Naive B cell (primary cell): Measurements from ENCODE around the gene PBX4. TPM values are rescaled to one million over a fixed set of nuclear protein-coding genes. Genes with fewer than 3 reads are reported as not detected.

ENCODE experiments used
- ATAC-seq, 2 donors: fragments of 150-1000 bp; cut with Tn5 transposase; 2 replicates each; pipeline ENCODE4 v1.10.0; 2021; ENCODE audit warnings: low read depth in 2 of 2, mild to moderate bottlenecking in 2 of 2, moderate library complexity in 2 of 2
- DNase-seq: peaks from one replicate; pipeline ENCODE4 v3.0.0; 2022
- H3K27ac Mint-ChIP-seq, 6 donors: one replicate each; pipeline ENCODE4 v1.8.0; 2020 to 2022; ENCODE audit warnings: mild to moderate bottlenecking in 6 of 6, mixed read lengths in 6 of 6, moderate library complexity in 5 of 6, inconsistent platforms in 2 of 6
- H3K27me3 Mint-ChIP-seq, 3 donors: one replicate each; pipeline ENCODE4 v1.8.0; 2021 to 2022; ENCODE audit warnings: mixed read lengths in 3 of 3, mild to moderate bottlenecking in 1 of 3
- H3K36me3 Mint-ChIP-seq, 2 donors: one replicate each; pipeline ENCODE4 v1.8.0; 2020 to 2022; ENCODE audit warnings: mixed read lengths in 2 of 2, inconsistent platforms in 1 of 2, mild to moderate bottlenecking in 1 of 2
- H3K4me1 Mint-ChIP-seq, 3 donors: one replicate each; pipeline ENCODE4 v1.8.0; 2020 to 2022; ENCODE audit warnings: mixed read lengths in 3 of 3, inconsistent platforms in 1 of 3, mild to moderate bottlenecking in 1 of 3, moderate library complexity in 1 of 3
- H3K4me3 Mint-ChIP-seq, 8 donors: one replicate each; pipeline ENCODE4 v1.8.0; 2020 to 2022; ENCODE audit warnings: mild to moderate bottlenecking in 8 of 8, mixed read lengths in 8 of 8, moderate library complexity in 8 of 8, inconsistent platforms in 2 of 8
- H3K9me3 Mint-ChIP-seq, 7 donors: one replicate each; pipeline ENCODE4 v1.8.0; 2020 to 2022; ENCODE audit warnings: mixed read lengths in 7 of 7, mild to moderate bottlenecking in 5 of 7, inconsistent platforms in 2 of 7, moderate library complexity in 1 of 7
- polyA plus RNA-seq, 6 donors: library from polyadenylated mRNA; unstranded; fragments of 300-500 nt; fragmentation: Illumina TruSeq; gene quantifications; one replicate each; pipeline ENCODE4 v1.2.3, GENCODE V29; 2021; ENCODE audit warnings: low read depth in 6 of 6

PBX4 gene
- polyA plus RNA-seq, 6 donors from 2014 or later, result 0.26 to 0.31 TPM; not detected in 4

DNA sequence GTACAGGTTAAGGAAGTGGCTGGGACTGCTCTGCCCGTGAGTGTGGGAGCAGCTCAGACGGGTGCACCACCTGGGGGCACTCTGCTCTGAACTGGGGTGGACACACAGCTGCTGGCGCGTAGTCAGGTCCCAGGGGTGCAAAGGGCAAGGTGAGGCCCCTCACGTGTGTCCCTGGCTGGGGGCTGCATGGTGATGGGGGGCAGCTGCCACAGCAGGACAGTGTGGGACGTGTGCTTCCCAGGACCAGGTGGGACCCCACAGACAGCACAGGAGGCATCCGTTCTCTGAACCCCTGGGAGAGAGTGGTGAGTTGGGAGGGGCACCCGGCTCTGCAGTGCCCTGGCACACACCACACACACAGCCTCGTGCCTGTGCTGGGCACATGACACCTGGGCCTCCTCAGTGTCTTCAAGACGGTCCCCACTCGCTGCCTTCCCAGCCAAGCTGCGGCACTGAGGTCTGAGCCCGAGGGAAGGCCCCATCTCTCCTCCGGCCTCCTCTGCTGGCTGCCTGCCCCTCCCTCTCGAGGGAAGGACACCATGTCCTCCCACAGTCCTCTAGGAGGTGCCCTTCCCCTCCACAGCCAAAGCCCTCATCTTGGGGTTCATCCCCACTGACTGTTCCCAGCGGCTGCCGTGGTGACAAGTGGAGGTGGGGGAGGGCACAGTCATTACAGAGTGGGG lies 55.7 kb downstream of the PBX4 start:
- H3K36me3 Mint-ChIP-seq, result no peaks in the 10 kb centered on the region
- no peak overlapping the region for H3K27ac Mint-ChIP-seq
- DNase-seq (no peak), ATAC-seq (no peak)
- peaks cover 0 to 2% (median 0%) of the 10 kb centered on the region in 7 donors for H3K9me3 Mint-ChIP-seq
- H3K4me1 Mint-ChIP-seq, result peaks cover 0 to 6% (median 0%) of the 10 kb centered on the region in 3 donors
- H3K4me3 Mint-ChIP-seq, result no peak overlapping the region
- no peaks in the 10 kb centered on the region for H3K27me3 Mint-ChIP-seq

DNA sequence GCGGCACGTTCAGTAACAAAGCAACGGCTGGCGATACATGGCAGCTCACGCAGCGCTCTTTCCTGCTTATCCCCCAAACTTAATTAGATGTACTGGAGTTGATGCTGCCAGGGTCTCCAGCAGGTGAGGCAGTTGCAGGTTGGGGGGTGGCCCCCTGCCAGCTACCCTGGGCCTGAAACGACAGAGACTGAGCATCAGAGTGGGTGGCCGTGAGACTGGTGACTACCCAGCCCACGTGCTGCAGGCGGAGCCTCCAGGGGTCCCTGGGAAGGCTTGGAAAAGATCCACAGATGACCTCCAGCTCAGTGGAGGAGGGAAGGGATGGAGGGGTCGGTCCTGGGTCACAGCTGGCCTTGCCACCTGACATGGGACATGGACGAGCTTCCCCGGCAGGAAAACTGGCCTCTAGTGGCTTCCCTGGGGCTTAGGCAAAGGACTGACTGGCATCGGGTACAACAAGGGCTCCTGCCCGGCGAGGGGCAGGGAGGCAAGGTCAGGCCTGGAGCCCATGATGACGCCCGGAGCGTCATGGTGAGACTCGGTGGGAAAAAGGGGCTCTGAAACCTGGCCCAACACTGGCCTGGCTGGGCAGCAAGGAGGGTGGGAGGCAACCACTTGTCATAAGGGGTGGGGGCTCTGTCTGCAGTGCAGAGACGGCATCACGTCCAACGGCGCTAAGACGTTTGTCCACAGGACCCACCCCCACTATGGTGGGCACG lies 56.4 kb downstream of the PBX4 start:
- Mint-ChIP-seq H3K27ac (no peak overlapping the region), H3K4me1 (peaks cover 0 to 6% (median 0%) of the 10 kb centered on the region in 3 donors), H3K36me3 (no peaks in the 10 kb centered on the region), H3K27me3 (no peaks in the 10 kb centered on the region), H3K9me3 (no peaks in the 10 kb centered on the region), H3K4me3 (no peak overlapping the region)
- ATAC-seq (no peak), DNase-seq (no peak)

DNA sequence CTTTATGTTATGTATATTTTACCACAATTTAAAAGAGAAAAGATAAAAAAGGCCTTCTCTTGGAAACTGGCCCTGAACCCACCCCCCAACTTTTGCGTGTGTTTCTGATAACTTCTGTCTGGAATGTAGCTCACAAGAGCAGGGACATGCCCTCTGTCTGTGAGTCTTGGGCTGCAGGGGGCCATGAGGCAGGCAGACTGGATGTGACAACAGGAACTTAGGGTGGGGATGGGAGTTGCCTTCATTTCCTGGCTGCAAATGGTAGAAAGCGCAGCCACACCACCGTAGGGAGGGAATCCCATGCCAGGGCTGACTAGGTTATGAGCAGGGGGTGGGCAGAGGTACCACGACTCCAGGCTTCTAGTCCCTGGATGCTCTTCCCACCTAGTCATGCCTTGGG lies 58.6 kb downstream of the PBX4 start:
- ATAC-seq (no peak), DNase-seq (no peak)
- H3K27ac Mint-ChIP-seq, result no peak overlapping the region
- no peaks in the 10 kb centered on the region for H3K27me3 Mint-ChIP-seq
- no peaks in the 10 kb centered on the region for H3K9me3 Mint-ChIP-seq
- H3K36me3 Mint-ChIP-seq, result no peaks in the 10 kb centered on the region
- no peak overlapping the region for H3K4me3 Mint-ChIP-seq
- peaks cover 0 to 6% (median 0%) of the 10 kb centered on the region in 3 donors for H3K4me1 Mint-ChIP-seq

DNA sequence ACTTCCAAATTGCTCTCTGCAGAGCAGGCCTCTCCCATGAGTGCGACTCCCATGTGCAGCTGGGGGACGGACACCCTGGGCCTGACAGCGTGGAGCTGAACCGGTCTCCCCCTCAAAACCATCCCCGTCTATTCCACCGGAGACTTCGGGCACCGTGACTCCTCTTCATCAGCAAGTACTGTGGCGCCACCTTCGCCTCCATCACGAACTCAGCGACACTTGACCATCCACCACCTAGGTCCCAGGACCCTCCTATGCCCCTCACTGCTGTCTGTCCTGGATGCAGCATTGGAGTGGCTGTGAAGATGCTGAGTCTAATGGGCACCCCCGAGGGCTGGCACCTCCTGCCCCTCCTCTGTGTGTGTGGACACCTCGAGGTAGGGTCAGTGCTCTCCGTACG lies 59.9 kb downstream of the PBX4 start:
- no peak for ATAC-seq
- Mint-ChIP-seq H3K4me1 (peaks cover 0 to 6% (median 2%) of the 10 kb centered on the region in 3 donors), H3K9me3 (no peaks in the 10 kb centered on the region), H3K36me3 (no peaks in the 10 kb centered on the region), H3K27me3 (peaks cover 0 to 6% (median 0%) of the 10 kb centered on the region in 3 donors), H3K4me3 (no peak overlapping the region), H3K27ac (peak overlapping the region in 1 of 6 donors; percentile 42)
- DNase-seq, result no peak

GRCh38 chr19:19558055-19558454 lies 60.4 kb downstream of the PBX4 start:
- H3K27ac Mint-ChIP-seq, result no peak overlapping the region
- H3K4me1 Mint-ChIP-seq, result peaks cover 0 to 6% (median 2%) of the 10 kb centered on the region in 3 donors
- peaks cover 0 to 6% (median 0%) of the 10 kb centered on the region in 3 donors for H3K27me3 Mint-ChIP-seq
- no peaks in the 10 kb centered on the region for H3K9me3 Mint-ChIP-seq
- ATAC-seq (no peak), DNase-seq (no peak)
- no peak overlapping the region for H3K4me3 Mint-ChIP-seq
- no peaks in the 10 kb centered on the region for H3K36me3 Mint-ChIP-seq

DNA sequence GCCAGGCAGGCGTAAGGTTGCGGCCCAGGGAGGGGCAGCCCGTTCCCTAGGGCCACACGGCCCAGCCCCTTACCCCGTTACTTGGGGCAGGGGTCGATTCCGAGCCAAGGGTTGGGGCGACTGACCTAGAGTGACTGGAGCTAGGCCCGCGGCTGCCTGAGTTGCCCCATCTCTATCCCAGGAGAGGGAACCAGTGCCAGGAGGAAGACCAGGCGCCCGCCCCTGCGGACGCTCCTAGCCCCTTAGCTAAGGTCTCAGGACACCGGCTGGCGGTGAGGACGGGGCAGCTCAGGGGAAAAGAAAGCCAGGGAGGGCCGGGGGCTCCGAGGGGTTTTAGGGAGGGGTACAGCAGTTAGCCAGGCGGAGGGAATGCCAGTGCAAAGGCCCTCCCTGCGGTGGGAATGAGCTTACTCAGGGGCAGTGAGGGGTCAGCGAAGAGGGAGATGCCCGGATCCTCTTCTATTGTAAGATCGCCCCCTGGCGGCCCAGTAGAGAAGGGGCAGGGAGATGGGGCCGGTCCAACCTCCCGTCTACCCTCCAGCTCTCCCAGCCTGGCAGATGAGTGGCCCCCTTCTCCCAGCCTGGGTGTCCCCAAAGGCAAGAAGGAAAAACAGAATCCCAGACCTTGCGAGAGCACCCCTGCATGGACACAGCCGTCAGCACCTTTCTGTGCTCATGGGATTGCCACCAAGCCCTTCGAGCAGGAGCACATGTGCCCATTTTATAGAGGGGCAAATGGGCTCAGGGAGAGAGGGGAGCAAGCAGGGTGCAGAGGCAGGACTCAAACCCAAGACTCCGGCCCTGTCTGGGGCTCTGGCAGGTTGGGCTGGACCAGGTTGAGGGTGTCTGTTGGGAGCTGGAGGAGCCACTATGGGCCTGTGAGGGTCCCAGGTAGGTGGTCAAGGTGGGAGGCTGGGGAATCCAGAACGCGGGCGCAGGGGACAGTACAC lies 64.1 kb downstream of the PBX4 start:
- peak; percentile 37 to 43 for ATAC-seq

DNA sequence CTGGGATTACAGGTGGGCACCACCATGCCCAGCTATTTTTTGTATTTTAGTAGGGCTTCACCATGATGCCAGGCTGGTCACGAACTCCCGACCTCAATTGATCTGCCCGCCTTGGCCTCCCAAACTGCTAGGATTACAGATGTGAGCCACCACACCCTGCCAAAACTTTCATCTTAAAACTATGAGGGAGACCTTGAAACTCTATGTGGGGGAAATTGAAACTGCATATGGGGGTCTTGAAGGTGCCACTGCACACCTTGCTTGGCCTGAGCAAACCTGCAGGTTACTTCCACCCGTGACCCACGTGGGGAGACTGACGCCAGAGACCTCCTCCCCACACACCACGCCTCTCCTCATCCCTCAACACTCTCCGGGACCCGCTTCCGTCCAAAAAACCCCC lies 64.8 kb downstream of the PBX4 start:
- no peak overlapping the region for H3K27ac Mint-ChIP-seq
- no peak for ATAC-seq
- H3K4me1 Mint-ChIP-seq, result peaks cover 0 to 3% (median 2%) of the 10 kb centered on the region in 3 donors
- H3K27me3 Mint-ChIP-seq, result peaks cover 4 to 23% (median 14%) of the 10 kb centered on the region in 3 donors
- peaks cover 0 to 3% (median 0%) of the 10 kb centered on the region in 7 donors for H3K9me3 Mint-ChIP-seq
- DNase-seq, result no peak
- no peaks in the 10 kb centered on the region for H3K36me3 Mint-ChIP-seq
- H3K4me3 Mint-ChIP-seq, result no peak overlapping the region

More for the DNA sequence above, 64.1 kb downstream of the PBX4 start:
- no peak for DNase-seq
- H3K4me1 Mint-ChIP-seq, result peaks cover 0 to 6% (median 2%) of the 10 kb centered on the region in 3 donors
- peaks cover 0 to 3% (median 0%) of the 10 kb centered on the region in 7 donors for H3K9me3 Mint-ChIP-seq
- H3K4me3 Mint-ChIP-seq, result no peak overlapping the region
- H3K27ac Mint-ChIP-seq, result peak overlapping the region in 1 of 6 donors; percentile 63
- no peaks in the 10 kb centered on the region for H3K36me3 Mint-ChIP-seq
- peaks cover 0 to 16% (median 7%) of the 10 kb centered on the region in 3 donors for H3K27me3 Mint-ChIP-seq

DNA sequence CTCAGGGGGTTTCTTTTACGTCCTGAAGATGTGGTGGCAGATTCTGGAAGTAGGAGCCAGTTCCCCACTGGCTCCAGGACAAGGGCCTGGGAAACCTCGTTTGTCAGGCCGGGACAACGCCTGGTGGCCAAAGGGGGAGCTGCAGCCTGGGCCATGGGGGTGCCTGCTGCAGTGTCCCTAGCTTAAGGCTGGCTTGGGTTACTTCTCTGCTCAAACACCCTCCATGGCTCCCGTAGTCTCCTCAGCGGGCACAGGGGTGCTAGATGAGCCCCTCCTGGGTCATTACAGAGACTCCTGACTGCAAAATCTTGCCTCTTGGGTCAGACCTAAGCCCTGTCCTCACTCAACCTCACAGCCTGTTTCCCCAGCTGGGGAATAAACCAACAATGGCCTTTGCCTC lies 65.7 kb downstream of the PBX4 start:
- no peak overlapping the region for H3K27ac Mint-ChIP-seq
- DNase-seq (no peak), ATAC-seq (no peak)
- H3K4me3 Mint-ChIP-seq, result no peak overlapping the region
- H3K36me3 Mint-ChIP-seq, result no peaks in the 10 kb centered on the region
- peaks cover 0 to 3% (median 0%) of the 10 kb centered on the region in 7 donors for H3K9me3 Mint-ChIP-seq
- H3K4me1 Mint-ChIP-seq, result peaks cover 0 to 2% (median 0%) of the 10 kb centered on the region in 3 donors
- peaks cover 4 to 26% (median 15%) of the 10 kb centered on the region in 3 donors for H3K27me3 Mint-ChIP-seq

GRCh38 chr19:19551853-19552192 lies 66.7 kb downstream of the PBX4 start:
- H3K27ac Mint-ChIP-seq, result no peak overlapping the region
- ATAC-seq (no peak), DNase-seq (no peak)
- H3K9me3 Mint-ChIP-seq, result peaks cover 0 to 3% (median 0%) of the 10 kb centered on the region in 7 donors
- H3K27me3 Mint-ChIP-seq, result peaks cover 4 to 31% (median 15%) of the 10 kb centered on the region in 3 donors
- H3K4me1 Mint-ChIP-seq, result peaks cover 0 to 2% (median 0%) of the 10 kb centered on the region in 3 donors
- H3K4me3 Mint-ChIP-seq, result no peak overlapping the region
- no peaks in the 10 kb centered on the region for H3K36me3 Mint-ChIP-seq

DNA sequence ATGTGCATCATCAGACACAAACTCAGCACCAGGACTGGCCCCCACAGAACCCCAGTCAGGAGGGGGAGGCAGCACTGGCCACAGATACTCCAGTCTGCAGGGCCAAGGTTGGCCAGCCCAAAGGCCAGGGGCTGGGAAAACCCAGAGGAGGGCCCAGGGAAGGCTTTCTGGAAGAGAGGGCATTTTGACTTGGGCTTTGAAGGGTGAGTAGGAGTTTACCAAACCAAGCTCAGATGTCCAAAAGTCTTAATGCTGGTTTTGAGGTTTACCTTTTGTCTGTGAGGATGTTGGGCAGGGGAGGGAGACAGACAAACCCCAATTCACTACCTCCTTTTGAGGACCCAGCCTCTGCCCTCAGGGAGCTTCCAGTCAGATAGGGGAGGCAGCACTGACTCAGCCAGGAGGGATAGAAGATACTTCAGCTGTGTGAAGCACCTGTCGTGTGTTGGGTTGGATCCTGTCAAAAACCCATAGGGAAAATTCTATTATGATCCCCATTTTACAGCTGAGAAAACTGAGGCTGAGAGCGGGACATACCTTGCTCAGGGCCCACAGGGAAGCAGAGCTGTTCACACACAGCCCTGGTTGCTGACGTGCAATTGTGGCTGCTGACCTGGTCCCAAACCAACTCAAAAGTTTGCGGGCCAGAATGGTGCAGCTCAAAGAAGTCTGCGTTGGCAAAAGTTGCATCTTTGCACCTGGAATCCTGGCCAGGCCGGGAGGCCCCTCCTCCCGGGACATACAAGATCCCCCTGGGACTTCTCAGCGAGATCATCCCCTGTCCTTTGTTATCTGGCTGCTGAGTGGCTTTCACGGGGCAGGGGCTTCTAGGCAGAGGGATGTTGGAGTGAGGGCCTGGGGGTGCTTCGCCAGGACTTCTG lies 67.3 kb downstream of the PBX4 start:
- H3K27me3 Mint-ChIP-seq, result peaks cover 4 to 31% (median 15%) of the 10 kb centered on the region in 3 donors
- no peak overlapping the region for H3K4me3 Mint-ChIP-seq
- H3K9me3 Mint-ChIP-seq, result peaks cover 0 to 3% (median 0%) of the 10 kb centered on the region in 7 donors
- peak overlapping the region in 1 of 6 donors; percentile 66 for H3K27ac Mint-ChIP-seq
- DNase-seq, result no peak
- peaks cover 0 to 2% (median 0%) of the 10 kb centered on the region in 3 donors for H3K4me1 Mint-ChIP-seq
- no peaks in the 10 kb centered on the region for H3K36me3 Mint-ChIP-seq
- ATAC-seq, result no peak

DNA sequence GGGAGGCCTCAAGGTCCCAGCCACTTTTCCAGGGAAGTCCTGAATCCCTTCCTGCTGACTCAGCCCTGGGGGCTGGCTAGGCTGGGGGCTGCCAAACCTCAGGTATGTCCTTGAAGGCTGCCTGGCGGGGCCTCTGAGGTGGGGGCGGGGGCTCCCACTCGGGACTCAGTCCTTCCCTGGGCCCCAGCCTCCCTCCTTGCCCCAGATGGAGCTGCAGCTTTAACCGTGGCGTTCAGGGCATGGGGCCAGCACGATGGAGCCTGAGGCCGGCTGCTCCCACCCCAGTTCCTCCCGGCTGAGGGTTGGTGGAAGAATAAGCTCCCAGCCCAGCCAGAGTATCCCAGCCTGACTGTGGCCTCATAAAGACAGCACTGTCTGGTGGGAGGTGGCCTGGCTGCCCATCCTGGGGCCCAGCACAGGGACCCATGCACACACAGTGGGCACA lies 68.0 kb downstream of the PBX4 start:
- no peak for ATAC-seq
- Mint-ChIP-seq H3K27me3 (peaks cover 4 to 31% (median 15%) of the 10 kb centered on the region in 3 donors), H3K4me3 (no peak overlapping the region), H3K4me1 (peaks cover 0 to 2% (median 0%) of the 10 kb centered on the region in 3 donors), H3K9me3 (peaks cover 0 to 3% (median 0%) of the 10 kb centered on the region in 7 donors), H3K36me3 (no peaks in the 10 kb centered on the region), H3K27ac (no peak overlapping the region)
- no peak for DNase-seq

- H3K27ac Mint-ChIP-seq, result no peak overlapping the region
- H3K9me3 Mint-ChIP-seq, result peaks cover 0 to 3% (median 0%) of the 10 kb centered on the region in 7 donors
- H3K4me3 Mint-ChIP-seq, result no peak overlapping the region
- ATAC-seq, result no peak
- peaks cover 4 to 31% (median 15%) of the 10 kb centered on the region in 3 donors for H3K27me3 Mint-ChIP-seq
- H3K36me3 Mint-ChIP-seq, result no peaks in the 10 kb centered on the region
- H3K4me1 Mint-ChIP-seq, result peaks cover 0 to 2% (median 0%) of the 10 kb centered on the region in 3 donors
- DNase-seq, result no peak
Observed at GRCh38 chr19:19549804-19550464, 68.6 kb downstream of the PBX4 start.
